Ovary (tissue), 9 donors: ENCODE measurements around the gene GRID2. TPM values are rescaled to one million over a fixed set of nuclear protein-coding genes. Genes with fewer than 3 reads are reported as not detected.

Experiments
- DNase-seq, 5 donors: peaks; one replicate each; pipeline ENCODE4 v3.0.0-alpha.2; 2019 to 2020
- H3K27ac ChIP-seq, 2 donors: fragments of 200-600 bp; one replicate each; pipeline versions ENCODE4 v1.5.1 to v1.8.0; 2019 to 2022
- H3K27me3 ChIP-seq: fragments of 200-600 bp; one replicate; pipeline ENCODE4 v1.8.0; 2022
- H3K36me3 ChIP-seq: fragments of 200-600 bp; sonication (generic); one replicate; pipeline ENCODE4 v1.5.1; 2019
- H3K4me1 ChIP-seq: one replicate; pipeline ENCODE4 v1.8.1; 2013; ENCODE audit warnings: mild to moderate bottlenecking, moderate library complexity; ENCODE audit not compliant: insufficient read depth
- H3K4me3 ChIP-seq: fragments of 200-600 bp; sonication (generic); one replicate; pipeline ENCODE4 v1.5.1; 2017
- H3K9me3 ChIP-seq, 2 donors: fragments of 200-600 bp in 1 of 2; sonication (generic) in 1 of 2; one replicate each; pipeline versions ENCODE4 v1.5.1 to v1.8.1; 2013 to 2019; ENCODE audit warnings: mild to moderate bottlenecking in 1 of 2, moderate library complexity in 1 of 2
- EP300 ChIP-seq: sonication (generic); formaldehyde crosslinking; IDR thresholded peaks from one replicate; pipeline ENCODE4 v1.6.1; 2017; ENCODE audit warnings: antibody characterized with exemption
- POLR2A ChIP-seq: fragments of 450-650 bp; IDR thresholded peaks from one replicate; pipeline ENCODE4 v1.6.1; 2017; ENCODE audit warnings: antibody characterized with exemption, mild to moderate bottlenecking, moderate library complexity
- WGBS, 3 donors: extraction: QIAGEN DNeasy Blood & Tissue Kit in 1 of 3; methylation state at CpG; one replicate each; pipeline versions ENCODE4 v1.1.5 to v1.1.7; 2013 to 2017; 5-methylcytosine and 5-hydroxymethylcytosine counted together
- intact Hi-C, 4 donors: fragments of 100-400 bp; cut with DNase I; formaldehyde crosslinking; loops; one replicate each; pipeline versions ENCODE4 v1.11.0 to v1.15.1; 2022 to 2023
- polyA plus RNA-seq, 2 donors: library from polyadenylated mRNA; stranded (reverse); fragments of 200-250 nt in 1 of 2; fragments of 350-450 nt in 1 of 2; fragmentation: Illumina TruSeq in 1 of 2; extraction: RNeasy Lipid Tissue Mini Kit (QIAGEN cat#74804) in 1 of 2; gene quantifications; one replicate each; pipeline ENCODE4 v1.2.3, GENCODE V29; 2013 to 2014
- total RNA-seq, 7 donors: library from RNA; depleted of rRNA in 2 of 7; stranded (reverse); fragments of >200 nt in 2 of 7; fragmentation: NEBNext Ultra II Directional in 3 of 7; extraction: Animal tissue kit (Norgen Biotek cat#: 25700) in 3 of 7; gene quantifications; one replicate each; pipeline versions ENCODE4 v1.1.0 to v1.2.4, GENCODE V29; 2016 to 2023
- TF ChIP-seq, protein P1 (sequence below), 3 donors: fragments of 450-650 bp in 2 of 3; fragments of 200-600 bp in 1 of 3; IDR thresholded peaks; one replicate each; pipeline versions ENCODE4 v1.5.1 to v1.8.0; 2016 to 2022; ENCODE audit warnings: antibody characterized with exemption in 3 of 3, mild to moderate bottlenecking in 1 of 3
- donor health status: DM: no; HTN: no; CAD: no; lungs with moderate emphysema.
- donor health status: DM: no; HTN: no; CAD: no.
- donor health status: Bipolar disorder and iron deficiency.
- donor health status: DM: yes; HTN: yes; CAD: no.
- donor health status: DM: no; HTN: no; CAD: no.
- donor health status: DM: yes; HTN: yes; CAD: no.

Gene GRID2
- total and polyA plus RNA-seq, 9 donors = 0.65 to 6.8 (median 2.6) TPM

DNA sequence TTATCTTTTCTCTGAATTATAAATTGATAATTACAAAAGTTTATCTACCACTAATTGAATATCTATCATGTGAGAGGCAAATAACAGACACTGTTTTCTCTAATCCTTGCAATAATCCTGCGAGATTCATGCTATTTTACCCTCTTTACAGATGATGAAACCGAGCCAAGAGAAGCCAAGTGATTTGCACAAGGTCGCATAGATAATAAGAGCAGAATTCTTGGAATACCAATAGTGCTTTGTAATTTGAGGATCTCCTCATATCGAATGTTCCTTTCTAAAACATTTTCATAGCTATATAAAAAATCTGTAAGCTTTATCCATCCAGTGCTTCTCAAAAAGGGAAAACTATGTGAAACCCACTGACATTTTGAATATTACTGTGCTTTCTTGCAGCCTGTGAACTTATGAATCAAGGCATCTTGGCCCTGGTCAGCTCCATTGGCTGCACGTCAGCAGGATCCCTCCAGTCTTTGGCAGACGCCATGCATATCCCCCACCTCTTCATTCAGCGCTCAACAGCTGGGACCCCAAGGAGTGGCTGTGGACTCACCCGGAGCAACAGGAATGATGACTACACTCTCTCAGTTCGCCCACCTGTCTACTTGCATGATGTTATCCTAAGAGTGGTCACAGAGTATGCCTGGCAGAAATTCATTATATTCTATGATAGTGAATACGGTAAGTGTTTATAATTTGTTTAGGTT is 781.0 kb downstream of the GRID2 start:
- Histone ChIP-seq H3K27me3 (no peaks in the 10 kb centered on the region), H3K36me3 (no peaks in the 10 kb centered on the region), H3K9me3 (no peaks in the 10 kb centered on the region), H3K27ac (no peak overlapping the region), H3K4me1 (no peaks in the 10 kb centered on the region), H3K4me3 (no peak overlapping the region)
- WGBS, 3 donors = 40 to 53% (median 45%) methylated on average over 10 of the region's 10 CpGs
- TF ChIP-seq EP300 (no peak), POLR2A (no peak)
- no peak for DNase-seq
- intact Hi-C loops = no loop called here

DNA sequence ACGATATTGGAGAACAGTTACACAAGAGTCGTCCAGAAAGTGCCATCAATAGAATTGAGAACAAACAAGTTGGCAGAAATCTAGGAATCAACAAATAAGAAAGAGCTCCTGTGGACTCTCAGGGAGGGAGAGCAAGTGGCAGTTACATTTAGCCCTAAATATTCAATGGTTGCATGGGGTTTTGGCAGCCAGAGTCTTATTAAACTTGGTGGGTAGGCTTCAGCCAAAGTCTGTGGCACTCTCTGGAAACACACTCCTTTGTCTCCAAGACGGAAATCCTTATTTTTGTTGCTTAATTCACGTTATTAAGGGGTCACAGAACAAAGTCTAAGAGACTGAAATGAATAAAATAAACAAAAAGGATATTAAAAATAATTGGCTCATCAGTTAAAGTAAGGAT is 782.6 kb downstream of the GRID2 start:
- Histone ChIP-seq H3K27me3 (no peaks in the 10 kb centered on the region), H3K9me3 (no peaks in the 10 kb centered on the region), H3K4me3 (no peak overlapping the region), H3K27ac (no peak overlapping the region), H3K36me3 (no peaks in the 10 kb centered on the region), H3K4me1 (no peaks in the 10 kb centered on the region)
- WGBS, 3 donors = 73 to 80% (median 79%) methylated on average over 4 of the region's 4 CpGs
- intact Hi-C loops = no loop called here
- DNase-seq = no peak
- TF ChIP-seq, protein P1, sequence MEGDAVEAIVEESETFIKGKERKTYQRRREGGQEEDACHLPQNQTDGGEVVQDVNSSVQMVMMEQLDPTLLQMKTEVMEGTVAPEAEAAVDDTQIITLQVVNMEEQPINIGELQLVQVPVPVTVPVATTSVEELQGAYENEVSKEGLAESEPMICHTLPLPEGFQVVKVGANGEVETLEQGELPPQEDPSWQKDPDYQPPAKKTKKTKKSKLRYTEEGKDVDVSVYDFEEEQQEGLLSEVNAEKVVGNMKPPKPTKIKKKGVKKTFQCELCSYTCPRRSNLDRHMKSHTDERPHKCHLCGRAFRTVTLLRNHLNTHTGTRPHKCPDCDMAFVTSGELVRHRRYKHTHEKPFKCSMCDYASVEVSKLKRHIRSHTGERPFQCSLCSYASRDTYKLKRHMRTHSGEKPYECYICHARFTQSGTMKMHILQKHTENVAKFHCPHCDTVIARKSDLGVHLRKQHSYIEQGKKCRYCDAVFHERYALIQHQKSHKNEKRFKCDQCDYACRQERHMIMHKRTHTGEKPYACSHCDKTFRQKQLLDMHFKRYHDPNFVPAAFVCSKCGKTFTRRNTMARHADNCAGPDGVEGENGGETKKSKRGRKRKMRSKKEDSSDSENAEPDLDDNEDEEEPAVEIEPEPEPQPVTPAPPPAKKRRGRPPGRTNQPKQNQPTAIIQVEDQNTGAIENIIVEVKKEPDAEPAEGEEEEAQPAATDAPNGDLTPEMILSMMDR (IDR thresholded peaks at IDR 0.05) = no peak
- TF ChIP-seq POLR2A = no peak
- TF ChIP-seq EP300 = no peak

DNA sequence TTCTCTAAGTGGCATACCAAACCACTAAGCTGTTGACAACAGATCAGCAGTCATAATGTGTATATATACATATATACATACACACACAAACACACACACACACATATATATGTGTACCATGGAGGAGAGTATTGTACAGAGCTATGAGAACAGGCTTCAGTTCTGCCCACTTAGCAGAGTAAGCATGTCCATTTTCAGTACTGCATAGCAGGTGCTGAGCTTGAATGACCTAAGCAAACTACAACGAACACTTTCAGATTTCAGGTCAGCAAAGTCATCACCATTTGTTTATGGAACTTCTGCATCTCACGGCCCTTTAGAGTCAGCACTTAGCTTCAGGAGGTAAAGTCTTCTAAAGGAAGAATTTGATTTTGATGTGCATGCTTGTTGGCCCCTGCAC is 789.0 kb downstream of the GRID2 start:
- Histone ChIP-seq H3K27ac (no peak overlapping the region), H3K4me3 (no peak overlapping the region), H3K27me3 (no peaks in the 10 kb centered on the region), H3K36me3 (no peaks in the 10 kb centered on the region), H3K9me3 (no peaks in the 10 kb centered on the region), H3K4me1 (no peaks in the 10 kb centered on the region)
- DNase-seq = no peak
- TF ChIP-seq, protein P1 (IDR thresholded peaks at IDR 0.05) = no peak
- TF ChIP-seq POLR2A = no peak
- TF ChIP-seq EP300 = no peak
- 88 to 93% (median 91%) methylated on average over 2 of the region's 2 CpGs for WGBS, 3 donors
- intact Hi-C loops = no loop called here

DNA sequence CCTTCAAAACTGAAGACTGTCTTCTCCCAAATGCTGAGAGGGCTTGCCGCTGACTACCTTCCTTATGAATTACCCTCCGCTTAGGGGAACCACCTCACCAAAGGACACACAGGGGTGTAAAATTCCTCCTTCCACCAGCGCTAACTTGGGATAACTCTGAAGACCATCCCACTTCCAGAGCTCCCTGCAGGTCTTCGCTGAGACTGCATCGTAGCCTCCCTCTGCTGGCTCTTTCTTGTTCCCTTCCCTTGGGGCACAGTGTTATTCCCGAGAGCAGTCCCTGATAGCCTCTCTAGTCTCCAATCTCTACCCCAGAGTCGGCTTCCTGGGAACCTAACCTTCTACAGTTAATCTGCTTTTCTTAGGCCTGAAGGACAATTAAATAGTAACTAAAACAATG is 799.3 kb downstream of the GRID2 start:
- no peak overlapping the region for H3K4me3 ChIP-seq
- no peaks in the 10 kb centered on the region for H3K36me3 ChIP-seq
- no peaks in the 10 kb centered on the region for H3K4me1 ChIP-seq
- intact Hi-C loops = no loop called here
- H3K9me3 ChIP-seq = no peaks in the 10 kb centered on the region
- H3K27ac ChIP-seq = no peak overlapping the region
- 88 to 92% (median 88%) methylated on average over 7 of the region's 7 CpGs for WGBS, 3 donors
- H3K27me3 ChIP-seq = no peaks in the 10 kb centered on the region
- no peak for DNase-seq
- TF ChIP-seq EP300 (no peak), POLR2A (no peak)
- TF ChIP-seq, protein P1 (IDR thresholded peaks at IDR 0.05) = no peak

DNA sequence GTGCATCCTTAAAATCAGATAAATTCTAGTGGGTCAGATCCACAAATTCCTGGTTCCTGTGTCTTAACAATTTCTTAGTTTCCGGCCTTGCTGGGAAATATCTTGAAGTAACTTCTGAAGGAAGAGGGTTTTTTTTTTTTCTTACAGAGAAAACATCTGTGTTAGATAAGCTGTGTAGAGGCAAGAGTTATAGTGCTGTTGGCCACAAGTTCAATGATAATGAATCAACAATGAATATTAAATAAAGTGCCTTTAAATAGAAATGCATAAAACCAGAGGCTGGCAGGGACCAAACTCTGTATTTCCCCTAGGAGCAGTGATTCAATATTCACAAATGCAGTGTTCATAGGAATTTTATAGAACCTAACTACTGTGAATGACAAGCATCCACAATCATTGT is 812.9 kb downstream of the GRID2 start:
- WGBS, 3 donors = 38 to 42% (median 40%) methylated on average over 1 of the region's 1 CpG
- Histone ChIP-seq H3K4me3 (no peak overlapping the region), H3K27ac (no peak overlapping the region), H3K9me3 (no peaks in the 10 kb centered on the region), H3K36me3 (no peaks in the 10 kb centered on the region), H3K27me3 (no peaks in the 10 kb centered on the region), H3K4me1 (no peaks in the 10 kb centered on the region)
- no peak for DNase-seq
- intact Hi-C loops = no loop called here
- TF ChIP-seq, protein P1 (IDR thresholded peaks at IDR 0.05) = no peak
- TF ChIP-seq EP300 = no peak
- TF ChIP-seq POLR2A = no peak
